NOMO-1 treated with DMSO at 0.1 percent for 48 hours (cell line): Measurements from ENCODE around the gene HEATR5A.
"Not testable (repeated sequence)": the region's sequence is repeated elsewhere in the genome, so short reads cannot be mapped to it uniquely, and the experiment has no call there.

Experiments used
- DNase-seq: peaks from one replicate; lab custom pipeline; 2025; ENCODE audit not compliant: unreplicated experiment; lab: John Stamatoyannopoulos, UW

HEATR5A gene

DNA sequence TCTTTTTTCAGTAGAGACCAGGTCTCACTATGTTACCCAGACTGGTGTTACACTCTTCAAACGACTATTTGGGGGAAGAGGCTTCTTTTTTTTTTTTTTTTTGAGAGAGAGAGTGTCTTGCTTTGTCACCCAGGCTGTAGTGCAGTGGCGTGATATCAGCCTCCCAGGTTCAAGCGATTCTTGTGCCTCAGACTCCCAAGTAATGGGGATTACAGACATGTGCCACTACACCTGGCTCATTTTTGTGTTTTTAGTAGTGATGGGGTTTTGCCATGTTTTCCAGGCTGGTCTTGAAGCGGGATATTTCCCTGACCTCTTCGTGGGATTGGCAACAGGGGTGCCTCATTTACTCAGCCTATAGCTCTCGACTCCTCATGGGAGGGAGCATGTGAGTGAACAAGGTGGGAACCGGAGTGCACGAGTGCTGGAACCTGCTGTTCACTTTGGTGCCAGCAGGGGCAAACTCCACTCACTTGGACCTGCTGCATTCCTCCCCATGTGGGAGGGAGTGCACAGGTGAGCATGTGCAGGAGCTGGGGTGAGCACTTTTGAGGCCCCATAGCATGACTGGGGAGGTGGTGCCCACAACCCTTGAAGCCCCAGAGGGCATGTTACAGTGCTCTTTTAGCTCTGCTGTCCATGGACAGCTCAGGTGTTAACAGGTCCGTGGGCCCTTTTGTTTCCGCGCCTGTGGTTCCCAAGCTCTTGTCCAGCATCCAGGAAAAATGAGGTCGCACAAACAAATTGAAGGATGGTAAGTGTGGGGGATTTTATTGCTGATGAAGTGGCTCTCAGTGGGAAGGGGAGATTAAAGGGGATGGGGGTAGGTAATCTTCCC is 133.7 kb downstream of the HEATR5A start:
- no peak for DNase-seq

DNA sequence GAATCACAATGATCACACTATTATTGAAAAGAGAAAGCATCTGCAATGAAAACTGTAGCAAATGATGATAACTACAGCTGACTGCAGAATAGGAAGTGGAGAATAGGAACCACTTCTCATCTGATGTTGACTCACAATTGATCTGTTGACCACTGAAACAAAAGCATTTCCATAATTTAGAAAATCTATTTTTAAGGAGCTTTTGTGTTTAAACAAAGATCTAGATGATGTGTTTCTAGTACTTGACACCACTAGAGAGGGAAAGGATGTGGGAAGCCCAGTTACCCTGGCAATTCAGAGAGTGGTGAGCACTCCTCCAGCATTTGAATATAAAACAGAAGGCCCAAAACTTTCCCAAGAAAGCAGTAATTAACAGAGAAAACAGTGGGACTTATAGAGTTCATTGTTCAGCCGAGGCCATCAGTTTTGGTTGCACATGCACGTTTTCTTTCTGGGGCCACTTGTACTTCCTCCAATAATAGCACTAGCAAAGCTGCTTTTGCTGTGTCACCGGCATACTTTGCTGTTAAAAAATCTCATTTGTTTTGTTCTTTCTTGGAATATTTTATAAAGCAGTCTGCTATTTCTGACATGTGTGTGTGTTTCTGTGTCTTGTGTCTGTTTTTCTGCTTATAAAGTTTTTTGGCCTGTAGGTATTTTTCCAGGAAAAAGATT is 136.6 kb downstream of the HEATR5A start:
- DNase-seq, result peak; percentile 65

DNA sequence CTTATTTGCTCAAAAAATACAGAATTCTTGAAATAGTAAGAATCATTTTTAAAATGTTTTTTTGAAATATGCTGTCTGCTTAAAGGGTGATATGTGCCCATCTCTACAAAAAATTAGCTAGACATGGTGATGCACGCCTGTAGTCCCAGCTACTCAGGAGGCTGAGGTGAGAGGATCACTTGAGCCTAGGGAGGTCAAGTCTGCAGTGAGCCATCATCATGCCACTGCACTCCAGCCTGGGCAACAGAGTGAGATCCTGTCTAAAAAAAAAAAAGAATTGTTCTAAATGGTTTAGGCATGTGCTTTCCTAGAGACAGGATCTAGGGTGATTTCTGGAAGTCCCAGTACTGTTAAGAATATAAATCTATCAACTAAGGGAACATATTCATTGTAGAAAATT is 137.2 kb downstream of the HEATR5A start:
- no peak for DNase-seq

DNA sequence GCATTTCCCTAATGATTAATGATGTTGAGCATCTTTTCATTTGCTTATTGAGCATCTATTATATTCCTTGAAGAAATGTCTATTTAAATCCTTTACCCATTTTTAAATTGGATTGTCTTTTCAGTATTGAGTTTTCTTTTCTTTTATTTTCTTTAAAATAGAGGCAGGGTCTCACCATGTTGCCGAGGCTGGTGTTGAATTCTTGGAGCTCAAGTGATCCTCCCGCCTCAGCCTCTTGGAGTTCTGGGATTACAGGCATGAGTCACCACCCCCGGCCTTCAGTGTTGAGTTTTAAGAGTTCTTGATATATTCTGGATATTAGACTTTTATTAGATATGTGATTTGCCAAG is 139.5 kb downstream of the HEATR5A start:
- DNase-seq, result no peak

DNA sequence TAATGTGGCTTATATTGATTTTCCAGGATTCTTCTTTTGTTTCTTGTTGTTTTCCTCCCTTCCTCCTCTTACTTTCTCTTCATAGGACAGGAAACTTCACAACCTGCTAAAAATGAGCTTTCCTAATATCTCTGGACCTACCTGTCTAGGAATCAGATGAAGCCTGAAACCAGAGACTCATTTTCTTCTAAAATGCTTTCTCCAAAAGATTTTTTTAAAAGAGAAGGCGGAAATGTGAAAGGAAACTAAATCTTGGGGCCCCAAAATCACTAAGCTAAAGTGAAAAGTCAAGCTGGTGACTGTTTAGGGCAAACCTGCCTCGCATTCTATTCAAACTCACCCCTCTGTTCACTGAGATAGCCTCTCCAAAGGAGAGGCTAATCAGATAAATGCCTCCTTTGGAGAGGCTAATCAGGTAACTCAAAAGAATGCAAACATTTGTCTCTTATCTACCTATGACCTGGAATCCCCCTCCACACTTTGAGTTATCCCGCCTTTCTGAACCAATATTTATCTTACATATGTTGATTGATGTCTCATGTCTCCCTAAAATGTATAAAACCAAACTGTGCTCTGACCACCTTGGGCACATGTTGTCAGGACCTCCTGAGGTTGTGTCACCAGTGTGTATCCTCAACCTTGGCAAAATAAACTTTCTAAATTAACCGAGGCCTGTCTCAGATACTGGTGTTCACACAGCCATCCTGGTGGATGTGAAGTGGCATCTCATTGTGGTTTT is 140.0 kb downstream of the HEATR5A start:
- DNase-seq, result no peak

DNA sequence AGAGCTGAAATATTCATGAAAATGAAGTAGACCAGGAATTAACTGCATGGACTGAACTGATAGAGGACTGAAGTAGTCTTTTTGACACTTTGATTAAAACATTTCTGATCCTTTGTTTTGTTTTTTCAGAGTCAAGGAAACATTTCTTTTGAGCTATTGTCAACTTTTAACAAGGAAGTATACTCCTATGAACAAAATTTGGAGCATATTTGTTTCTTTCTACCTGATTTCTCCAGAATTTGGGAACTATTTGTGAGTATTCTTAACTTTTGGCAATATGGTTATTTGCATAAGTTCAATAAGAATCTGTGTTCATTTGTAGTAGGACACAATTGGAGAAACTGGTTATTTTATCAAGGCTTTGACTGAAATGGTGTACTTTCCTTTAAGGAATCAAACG is 141.5 kb downstream of the HEATR5A start:
- DNase-seq, result no peak

DNA sequence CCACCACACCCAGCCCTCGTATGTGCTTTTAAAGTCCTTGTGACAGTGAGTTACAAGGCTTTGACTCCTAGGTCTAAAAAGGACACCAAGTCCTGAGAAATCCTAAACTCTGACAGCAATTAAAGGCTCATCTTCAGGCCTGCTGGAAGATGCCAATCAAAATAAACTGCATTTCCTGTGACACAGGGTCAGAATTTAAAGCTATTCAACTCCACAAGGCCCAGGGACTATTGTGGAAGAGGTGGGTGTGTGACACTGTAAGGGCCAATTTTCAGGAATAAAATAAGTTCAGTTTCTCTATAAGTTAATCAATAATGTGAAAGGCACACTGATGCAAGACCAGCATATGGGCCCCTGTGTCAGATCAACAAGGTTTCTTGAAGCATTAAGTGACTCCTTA is 143.3 kb downstream of the HEATR5A start:
- no peak for DNase-seq

DNA sequence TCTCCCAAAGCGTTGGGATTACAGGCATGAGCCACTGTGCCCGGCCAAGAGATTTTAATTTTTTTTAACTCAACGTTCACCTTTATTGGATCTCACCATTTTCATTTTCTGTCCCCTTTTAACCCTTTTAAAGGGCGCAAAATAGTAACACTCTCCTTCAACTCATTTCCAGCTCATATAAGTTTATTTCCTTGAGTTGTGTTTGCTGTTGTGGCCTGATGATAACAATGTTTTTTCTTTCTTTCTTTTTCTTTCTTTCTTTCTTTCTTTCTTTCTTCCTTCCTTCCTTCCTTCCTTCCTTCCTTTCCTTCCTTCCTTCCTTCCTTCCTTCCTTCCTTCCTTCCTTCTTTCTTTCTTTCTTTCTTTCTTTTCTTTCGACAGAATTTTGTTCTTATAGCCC is 143.9 kb downstream of the HEATR5A start:
- DNase-seq, result not testable (repeated sequence)

DNA sequence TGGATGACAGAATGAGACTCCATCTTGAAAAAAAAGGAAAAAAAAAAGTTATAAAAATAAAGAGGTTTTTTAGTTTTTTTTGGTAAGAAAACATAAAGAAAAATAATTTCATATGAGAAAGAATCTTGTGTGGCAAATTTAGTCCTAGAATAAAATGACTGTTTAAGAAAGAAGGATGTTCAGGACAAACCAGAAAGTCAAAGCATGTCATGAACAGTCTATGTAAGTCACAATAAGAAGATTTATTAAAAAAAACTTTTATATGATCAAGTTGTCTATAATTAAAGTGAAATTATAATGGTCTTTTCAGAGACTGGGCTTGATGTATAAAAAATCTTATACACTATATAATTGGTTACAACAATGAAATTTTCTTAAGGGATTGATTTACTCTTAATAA is 144.6 kb downstream of the HEATR5A start:
- no peak for DNase-seq

DNA sequence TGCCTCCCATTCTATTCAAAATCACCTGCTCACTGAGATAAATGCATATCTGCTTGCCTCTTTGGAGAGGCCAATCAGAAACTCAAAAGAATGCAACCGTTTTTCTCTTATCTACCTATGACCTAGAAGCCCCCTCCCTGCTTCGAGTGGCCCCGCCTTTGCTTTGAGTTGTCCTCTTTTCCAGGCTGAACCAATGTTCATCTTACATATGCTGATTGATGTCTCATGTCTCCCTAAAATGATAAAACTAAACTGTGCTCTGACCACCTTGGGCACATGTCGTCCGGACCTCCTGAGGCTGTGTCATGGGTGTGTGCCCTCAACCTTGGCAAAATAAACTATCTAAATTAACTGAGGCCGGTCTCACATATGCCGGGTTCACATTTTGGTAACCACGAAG is 148.7 kb downstream of the HEATR5A start:
- DNase-seq, result no peak

DNA sequence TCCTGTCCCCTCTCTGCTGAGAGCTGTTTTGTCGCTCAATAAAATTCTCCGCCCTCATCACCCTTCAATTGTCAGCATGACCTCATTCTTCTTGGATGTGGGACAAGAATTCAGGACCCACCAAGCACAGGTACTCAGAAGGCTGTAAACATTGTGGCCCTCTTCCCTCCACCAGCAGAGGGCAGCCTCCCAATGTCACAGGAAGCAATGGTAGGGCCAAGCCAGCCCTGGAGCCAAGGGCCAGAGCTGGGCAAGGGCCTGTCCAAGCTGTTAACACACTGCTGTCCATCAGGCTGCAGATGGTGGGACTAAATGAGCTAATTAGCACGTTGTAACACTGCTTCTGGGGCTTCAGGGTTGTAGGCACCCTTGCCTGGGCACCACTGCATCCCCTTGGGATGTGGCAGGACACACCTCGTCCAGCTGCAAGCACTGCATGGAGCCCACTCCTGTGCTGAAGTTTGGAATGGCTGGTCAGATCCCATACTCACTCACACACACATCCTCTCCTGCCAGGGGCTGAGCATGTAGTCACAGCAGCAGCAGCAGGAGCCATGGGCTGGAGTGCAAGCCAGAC is 150.1 kb downstream of the HEATR5A start:
- no peak for DNase-seq

DNA sequence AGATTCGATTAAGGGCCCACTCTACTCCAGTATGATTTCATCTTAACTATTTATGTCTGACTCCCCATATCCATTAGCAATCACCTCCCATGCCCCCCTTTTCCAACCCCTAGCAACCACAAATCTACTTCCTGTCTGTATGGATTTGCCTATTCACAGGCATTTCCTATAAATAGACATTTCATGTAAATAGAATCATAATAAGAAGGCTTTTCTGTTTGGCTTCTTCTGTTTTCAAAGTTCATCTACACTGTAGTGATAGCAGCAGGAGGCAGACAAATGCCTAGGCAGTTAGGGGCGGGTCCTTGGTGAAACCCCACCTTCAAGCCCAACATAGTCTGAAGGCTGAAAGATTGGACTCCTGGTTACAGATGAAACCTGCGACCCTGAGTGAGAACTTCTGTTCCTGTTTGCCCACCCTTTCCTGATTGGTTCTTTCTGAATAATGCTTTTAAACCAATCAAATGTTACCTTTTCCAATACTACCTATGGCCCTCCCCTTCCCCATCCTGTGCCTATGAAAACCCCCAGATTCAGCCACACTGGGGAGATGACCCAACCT is 150.6 kb downstream of the HEATR5A start:
- DNase-seq, result no peak

DNA sequence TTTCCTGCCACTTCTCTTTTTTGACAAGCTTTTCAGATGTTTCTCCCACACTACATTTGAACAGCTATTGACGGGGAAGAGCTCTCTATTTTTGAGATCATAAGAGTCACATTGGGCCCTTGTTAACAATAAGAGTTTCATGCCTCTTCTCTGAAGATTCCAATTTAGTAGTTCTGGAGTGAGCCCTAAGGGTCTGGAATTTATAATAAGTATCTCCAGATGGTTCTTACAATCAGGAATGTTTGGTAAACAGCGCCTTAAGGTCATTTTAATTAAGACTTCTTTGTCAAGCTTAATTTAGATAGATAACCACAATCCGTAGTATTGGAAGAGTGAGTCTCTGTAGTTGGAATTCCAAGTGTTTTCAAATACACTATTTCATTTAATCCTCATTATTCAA is 152.1 kb downstream of the HEATR5A start:
- no peak for DNase-seq

DNA sequence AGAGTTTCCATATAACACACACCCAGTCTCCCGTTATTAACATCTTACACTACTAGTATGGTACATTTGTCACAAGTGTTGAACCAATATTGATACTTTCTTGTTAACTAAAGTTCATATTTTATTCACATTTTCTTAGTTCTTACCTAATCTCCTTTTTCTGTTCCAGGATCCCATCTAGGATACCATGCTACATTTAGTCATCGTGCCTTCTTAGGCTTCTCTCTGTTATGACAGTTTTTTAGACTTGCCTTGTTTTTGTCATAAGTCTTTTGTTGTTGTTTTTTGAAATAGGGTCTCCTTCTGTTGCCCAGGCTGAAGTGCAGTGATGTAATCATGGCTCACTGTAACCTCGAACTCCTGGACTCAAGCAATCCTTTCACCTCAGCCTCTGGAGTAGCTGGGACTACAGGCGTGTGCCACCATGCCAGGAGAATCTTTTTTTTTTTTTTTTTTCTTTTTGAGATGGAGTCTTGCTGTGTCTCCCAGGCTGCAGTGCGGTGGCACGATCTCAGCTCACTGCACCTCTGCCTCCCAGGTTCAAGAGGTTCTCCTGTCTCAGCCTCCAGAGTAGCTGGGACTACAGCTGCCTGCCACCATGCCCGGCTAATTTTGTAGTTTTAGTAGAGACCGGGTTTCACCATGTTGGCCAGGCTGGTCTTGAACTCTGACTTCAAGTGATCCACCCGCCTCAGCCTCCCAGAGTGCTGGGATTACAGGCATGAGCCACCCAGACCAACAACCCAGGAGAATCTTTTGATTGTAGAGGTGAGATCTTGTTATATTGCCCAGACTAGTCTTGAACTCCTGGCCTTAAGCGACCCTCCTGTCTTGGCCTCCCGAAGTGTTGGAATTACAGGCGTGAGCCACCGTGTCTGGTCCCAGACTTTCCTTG is 153.7 kb downstream of the HEATR5A start:
- DNase-seq, result no peak

DNA sequence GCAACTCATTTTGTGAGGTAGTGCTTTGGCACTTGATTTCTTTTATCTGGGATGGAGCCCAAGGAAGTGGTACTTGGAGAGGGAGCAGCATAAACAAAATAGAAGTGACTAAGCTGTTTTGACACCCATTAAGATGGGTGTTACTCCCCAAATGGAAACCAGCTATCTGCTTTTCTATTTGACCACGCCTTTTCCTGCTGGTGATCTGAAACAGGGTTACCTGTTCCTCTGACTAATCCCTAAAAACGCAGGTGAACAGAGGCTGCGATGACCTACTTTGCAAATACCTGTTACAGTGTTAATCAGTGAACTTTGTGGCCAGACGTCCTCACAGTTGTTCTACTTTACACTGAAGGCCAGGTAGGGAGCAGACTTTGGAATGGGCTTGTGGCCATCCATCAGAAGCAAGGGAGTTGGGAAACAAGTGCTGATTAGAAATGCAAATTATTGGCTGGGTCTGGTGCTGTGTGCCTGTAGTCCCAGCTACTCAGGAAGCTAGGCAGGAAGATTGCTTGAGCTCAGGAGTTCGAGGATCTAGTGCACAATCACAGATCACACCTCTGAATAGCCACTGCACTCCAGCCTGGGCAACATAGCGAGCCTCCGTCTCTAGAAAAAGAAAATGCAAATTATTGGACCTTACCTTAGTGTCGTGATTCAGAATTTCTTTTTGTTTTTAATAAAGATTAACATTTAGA is 154.5 kb downstream of the HEATR5A start:
- DNase-seq, result no peak

DNA sequence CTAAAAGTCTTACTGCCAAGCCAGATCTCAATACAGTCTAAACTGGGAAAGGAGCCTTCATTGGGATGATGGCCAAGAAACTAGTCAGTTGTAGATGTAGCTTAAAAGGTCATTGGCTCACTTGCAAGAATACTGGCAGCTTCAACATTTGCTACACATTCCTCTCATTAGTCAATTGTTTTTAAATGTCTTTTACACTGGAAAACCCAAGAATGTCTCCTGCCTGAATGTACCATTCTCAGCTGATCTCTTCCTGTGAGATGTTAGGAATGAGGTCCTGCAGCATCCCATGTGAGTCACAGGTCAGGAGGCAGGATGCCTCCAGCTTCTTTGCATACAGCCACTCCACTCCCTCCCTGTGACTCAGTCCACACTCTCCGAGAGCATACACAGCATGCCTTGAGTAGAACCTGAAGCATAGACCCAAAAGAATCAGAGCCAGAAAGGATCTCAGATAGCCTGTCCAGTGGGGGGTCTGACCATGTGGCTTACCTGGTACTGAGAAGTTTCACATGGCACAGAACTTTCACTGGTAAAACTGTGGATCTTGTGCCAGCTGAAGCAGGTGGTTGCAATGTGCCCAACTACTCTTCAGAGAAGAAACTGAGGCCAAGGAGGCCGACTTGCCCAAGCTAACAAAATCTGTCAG is 156.7 kb downstream of the HEATR5A start:
- DNase-seq, result no peak

DNA sequence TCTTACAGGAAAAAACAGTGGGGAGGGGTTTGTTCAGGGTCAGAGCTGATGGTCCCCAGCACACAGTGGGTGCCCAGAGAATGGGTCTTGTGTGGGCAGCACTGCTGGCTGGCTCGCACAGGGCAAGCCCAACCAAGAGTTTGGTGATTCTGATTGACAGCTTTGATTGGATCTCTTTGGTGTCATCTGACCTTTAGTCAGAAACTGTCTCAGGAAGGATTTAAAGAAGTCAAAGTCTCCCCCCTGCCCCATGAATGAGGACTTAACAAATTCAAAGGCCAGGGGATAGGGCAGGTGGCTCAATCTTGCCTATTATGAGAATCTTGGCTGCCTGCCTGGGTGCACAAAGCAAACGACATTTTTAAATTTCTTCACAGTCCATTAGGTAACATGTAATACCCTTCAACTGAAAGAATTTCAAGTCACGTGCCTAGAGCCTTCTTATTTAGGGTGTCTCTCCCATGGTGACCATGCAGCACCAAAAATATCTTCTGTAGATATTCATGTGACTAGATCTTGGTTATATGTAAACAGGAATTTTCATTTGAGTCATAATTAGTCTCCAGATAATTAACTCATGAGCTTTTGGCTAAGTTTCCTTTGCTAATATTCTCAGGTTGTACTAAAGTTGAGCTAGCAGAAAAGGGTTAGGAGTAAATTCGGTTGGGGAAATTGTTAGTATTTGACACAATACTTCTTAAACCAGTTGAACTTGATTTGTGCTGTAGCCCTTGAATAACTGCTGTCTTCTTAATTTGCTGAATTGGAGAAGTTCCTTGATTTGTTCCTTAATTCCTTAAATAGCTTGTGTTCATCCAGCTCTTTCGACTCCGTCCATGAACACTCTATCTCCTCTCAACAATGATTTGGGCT is 158.3 kb downstream of the HEATR5A start:
- peak; percentile 92 for DNase-seq

DNA sequence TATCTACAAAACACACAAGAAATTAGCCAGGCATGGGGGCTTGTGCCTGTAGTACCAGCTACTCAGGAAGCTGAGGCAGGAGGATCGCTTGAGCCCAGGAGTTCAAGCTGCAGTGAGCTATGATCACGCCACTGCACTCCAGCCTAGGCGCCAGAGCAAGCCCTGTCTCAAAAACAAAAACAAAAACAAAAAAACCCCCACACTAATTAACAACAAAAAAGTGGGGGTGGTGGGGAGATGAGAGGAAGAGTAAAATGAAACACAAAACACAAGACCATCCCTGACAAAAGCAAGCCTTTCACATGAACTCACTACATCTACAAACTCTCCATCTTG is 158.9 kb downstream of the HEATR5A start:
- no peak for DNase-seq
